Mesodermal cell (in vitro differentiated cells): Measurements from ENCODE around the gene JMY.

Experiments
- H3K27ac ChIP-seq: 2 replicates; pipeline ENCODE4 v1.7.0; 2013; ENCODE audit warnings: mild to moderate bottlenecking, low read depth, low read length, moderate library complexity; ENCODE audit not compliant: severe bottlenecking
- H3K36me3 ChIP-seq: 2 replicates; pipeline ENCODE4 v1.7.1; 2013; ENCODE audit warnings: mild to moderate bottlenecking, low read length, moderate library complexity; ENCODE audit not compliant: control insufficient read depth, insufficient read depth
- H3K4me1 ChIP-seq: one replicate; pipeline ENCODE4 v1.7.1; 2013; ENCODE audit warnings: mild to moderate bottlenecking, low read length; ENCODE audit not compliant: insufficient read depth, control insufficient read depth, poor library complexity, severe bottlenecking
- H3K4me3 ChIP-seq: 2 replicates; pipeline ENCODE4 v1.7.0; 2013; ENCODE audit warnings: low read length, control low read depth, mild to moderate bottlenecking; ENCODE audit not compliant: insufficient read depth, poor library complexity, severe bottlenecking; ENCODE audit errors: extremely low read depth
- H3K9me3 ChIP-seq: 2 replicates; pipeline ENCODE4 v1.7.1; 2013; ENCODE audit warnings: mild to moderate bottlenecking, low read length, moderate library complexity; ENCODE audit not compliant: control insufficient read depth
- WGBS, 2 experiments: methylation state at CpG; one replicate each; pipeline ENCODE4 v1.1.5; 2013; ENCODE audit warnings: missing lambda C conversion rate in 2 of 2; ENCODE audit not compliant: insufficient coverage in 2 of 2; 5-methylcytosine and 5-hydroxymethylcytosine counted together

JMY gene

DNA sequence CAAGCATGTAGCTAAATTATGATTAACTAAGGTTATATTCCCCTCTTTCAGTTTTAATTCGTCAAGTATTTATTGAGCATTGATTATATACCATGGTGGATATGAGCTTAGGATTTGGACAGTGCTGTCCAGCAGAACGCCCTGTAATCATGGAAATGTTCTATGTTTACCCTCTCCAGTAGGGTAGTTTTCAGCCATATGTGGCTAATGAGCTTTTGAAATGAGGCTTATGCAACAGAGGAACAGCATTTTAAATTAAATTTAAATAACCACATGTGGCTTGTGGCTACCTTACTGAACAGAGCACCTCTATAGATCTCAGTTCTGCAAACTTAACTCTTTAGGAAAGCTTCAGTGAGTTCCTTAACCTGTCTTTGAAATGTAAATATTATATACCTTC, 59.1 kb downstream of the JMY start:
- H3K9me3 ChIP-seq = no peaks in the 10 kb centered on the region
- no peak overlapping the region for H3K27ac ChIP-seq
- no peaks in the 10 kb centered on the region for H3K36me3 ChIP-seq
- WGBS, 2 experiments = 94 to 100% methylated on average over 1 to 2 of the region's 2 CpGs
- no peaks in the 10 kb centered on the region for H3K4me1 ChIP-seq
- no peak overlapping the region for H3K4me3 ChIP-seq

DNA sequence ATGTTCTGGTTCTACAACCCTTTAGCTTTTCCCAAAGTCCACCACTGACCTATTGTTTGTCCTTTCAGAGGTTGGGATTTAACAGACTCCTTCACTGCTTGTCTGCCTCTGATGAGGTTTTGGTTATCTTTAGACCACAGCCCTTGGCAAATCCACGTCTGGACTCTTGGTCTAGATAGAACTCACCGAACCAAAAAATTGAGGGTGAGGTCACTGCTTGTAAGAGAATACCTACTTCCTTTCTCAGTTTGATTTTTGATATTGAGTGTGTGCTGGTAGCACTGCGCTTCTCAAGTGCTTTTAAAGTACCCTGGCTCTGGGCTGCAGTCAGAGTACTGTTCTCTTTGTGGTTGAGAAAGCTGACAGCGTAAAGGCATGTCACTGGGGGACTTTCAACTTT, 61.7 kb downstream of the JMY start:
- no peaks in the 10 kb centered on the region for H3K9me3 ChIP-seq
- H3K4me3 ChIP-seq = no peak overlapping the region
- peak overlapping the region; percentile 33 for H3K27ac ChIP-seq
- WGBS, 2 experiments = 90 to 100% methylated on average over 1 to 3 of the region's 4 CpGs
- H3K4me1 ChIP-seq = no peaks in the 10 kb centered on the region
- peaks cover 5% of the 10 kb centered on the region for H3K36me3 ChIP-seq

DNA sequence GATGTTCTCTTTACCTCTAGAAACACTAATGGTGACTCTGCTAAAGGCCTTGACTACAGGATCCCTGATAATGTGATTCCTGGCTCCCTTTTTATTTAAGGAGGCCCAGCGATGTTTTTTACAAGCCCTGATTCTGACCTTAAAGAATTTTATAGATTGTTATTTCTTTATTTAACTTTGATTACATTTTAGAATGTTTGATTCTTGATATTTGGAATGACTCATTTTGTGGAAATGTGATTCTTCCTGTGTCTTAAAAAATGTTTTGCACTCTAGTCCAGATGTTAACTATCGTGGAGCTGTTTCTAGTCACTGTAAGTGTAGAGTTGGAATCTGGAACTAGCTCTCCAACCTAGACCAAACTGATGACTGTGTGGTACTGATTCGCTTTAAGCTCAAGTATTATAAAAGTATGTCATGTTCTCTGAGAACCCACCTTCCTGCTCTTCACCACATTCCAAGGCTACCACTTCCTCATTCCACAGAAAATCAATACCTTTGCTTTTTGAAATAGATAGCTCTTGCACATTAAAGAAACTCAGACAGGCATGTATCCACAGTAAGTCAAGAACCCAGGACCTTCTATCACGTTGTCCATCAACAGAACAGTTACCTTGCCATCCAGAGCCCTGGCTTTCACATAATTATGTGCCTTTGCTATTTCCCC, 65.2 kb downstream of the JMY start:
- H3K4me3 ChIP-seq = no peak overlapping the region
- H3K9me3 ChIP-seq = no peaks in the 10 kb centered on the region
- 66 to 95% methylated on average over 2 of the region's 4 CpGs for WGBS, 2 experiments
- no peak overlapping the region for H3K27ac ChIP-seq
- H3K4me1 ChIP-seq = no peaks in the 10 kb centered on the region
- peaks cover 5% of the 10 kb centered on the region for H3K36me3 ChIP-seq

DNA sequence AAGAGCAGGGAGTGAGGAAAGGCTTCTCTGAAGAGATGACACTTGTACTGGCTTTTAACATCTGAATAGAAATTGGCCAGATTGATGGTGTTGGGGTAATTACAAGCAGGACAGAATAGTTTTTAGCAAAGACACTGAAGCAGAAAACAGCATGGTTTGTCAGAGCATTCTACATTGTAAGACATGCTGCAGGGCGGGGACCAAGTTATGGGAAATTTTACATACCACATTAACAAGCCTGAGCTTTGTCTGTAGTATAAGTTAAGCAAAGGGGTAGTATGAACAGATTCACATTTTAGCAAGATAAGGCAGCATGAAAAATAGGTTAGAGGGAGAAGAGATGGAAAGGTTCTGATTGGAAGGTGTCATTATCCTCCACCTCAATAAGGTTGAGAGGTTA, 66.5 kb downstream of the JMY start:
- H3K27ac ChIP-seq = no peak overlapping the region
- no peaks in the 10 kb centered on the region for H3K9me3 ChIP-seq
- peaks cover 10% of the 10 kb centered on the region for H3K36me3 ChIP-seq
- no peaks in the 10 kb centered on the region for H3K4me1 ChIP-seq
- no CpG with 5 or more reads among the region's 1 CpG for WGBS, 2 experiments
- no peak overlapping the region for H3K4me3 ChIP-seq

DNA sequence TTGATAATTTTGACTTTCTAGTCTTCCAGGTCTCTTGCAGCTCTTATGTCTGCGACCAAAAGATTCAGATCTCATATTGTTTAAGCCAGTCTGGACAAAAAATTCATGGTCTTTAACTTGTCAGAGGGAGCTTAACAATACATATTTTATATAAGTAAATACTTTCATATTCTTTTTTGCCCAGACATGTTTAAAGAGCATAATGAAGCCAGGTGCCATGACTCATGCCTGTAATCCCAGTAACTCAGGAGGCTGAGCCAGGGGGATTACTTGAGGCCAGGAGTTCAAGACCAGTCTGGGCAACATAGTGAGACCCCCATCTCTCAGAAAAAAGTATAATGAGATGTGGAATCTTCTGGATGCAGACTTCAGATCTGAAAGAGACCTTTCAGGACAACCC, 69.8 kb downstream of the JMY start:
- no peaks in the 10 kb centered on the region for H3K9me3 ChIP-seq
- H3K4me3 ChIP-seq = no peak overlapping the region
- no peak overlapping the region for H3K27ac ChIP-seq
- no CpG with 5 or more reads among the region's 1 CpG for WGBS, 2 experiments
- no peaks in the 10 kb centered on the region for H3K4me1 ChIP-seq
- H3K36me3 ChIP-seq = peaks cover 10% of the 10 kb centered on the region

DNA sequence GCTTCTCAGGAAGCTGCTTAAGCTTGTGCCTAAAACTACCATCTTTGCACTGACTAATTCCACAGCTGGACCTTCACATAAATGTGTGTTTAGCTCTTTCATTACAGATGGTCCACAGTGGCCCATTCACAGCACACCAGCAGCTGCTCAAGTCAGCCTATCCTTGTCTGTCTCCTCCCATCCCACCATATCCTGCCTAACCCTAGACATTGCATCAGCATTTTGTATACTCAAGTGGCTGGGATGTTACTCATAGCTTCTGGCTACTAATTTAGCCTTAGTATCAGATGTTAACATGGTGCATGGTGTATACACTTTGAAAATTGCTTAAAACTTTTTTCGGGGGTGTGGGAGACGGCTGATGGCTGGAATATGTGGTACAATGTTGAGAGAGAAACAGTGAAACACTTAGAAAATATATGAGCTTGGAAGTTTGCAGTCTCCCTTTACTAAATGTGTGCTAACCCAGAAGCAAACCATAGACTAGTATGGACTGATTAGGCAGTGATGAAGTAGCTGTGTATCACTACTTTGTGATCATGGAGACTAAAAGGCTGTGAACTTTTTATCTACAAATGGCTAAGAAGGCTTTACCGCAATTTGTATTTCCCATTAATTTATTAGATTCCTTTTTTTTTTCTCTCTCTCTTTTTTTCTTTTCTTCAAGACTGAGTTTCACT, 83.1 kb downstream of the JMY start:
- Histone ChIP-seq H3K4me3 (no peak overlapping the region), H3K36me3 (peaks cover 6% of the 10 kb centered on the region), H3K9me3 (no peaks in the 10 kb centered on the region), H3K4me1 (peaks cover 6% of the 10 kb centered on the region), H3K27ac (no peak overlapping the region)
- WGBS, 2 experiments = 91 to 100% methylated on average over 2 to 3 of the region's 3 CpGs

DNA sequence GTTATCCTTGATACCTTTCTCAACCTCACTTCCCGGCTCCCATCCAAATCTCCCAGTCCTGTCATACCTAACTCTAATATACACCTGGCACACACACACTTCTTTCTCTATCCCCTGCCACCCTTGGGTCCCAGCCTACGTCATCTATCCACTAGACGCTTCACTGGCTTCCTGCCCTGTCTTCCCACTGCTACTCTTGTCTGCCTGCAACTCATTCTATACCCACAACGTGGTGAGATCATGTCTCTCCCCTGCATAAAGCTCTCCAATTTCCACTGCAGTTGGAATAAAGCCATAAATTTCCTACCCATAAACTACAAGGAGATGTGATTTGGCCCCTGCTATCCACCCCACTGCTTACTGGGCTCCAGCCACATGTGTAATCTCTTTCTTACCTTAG, 93.5 kb downstream of the JMY start:
- Histone ChIP-seq H3K4me1 (no peaks in the 10 kb centered on the region), H3K4me3 (no peak overlapping the region), H3K36me3 (no peaks in the 10 kb centered on the region), H3K27ac (no peak overlapping the region), H3K9me3 (no peaks in the 10 kb centered on the region)
- WGBS, 2 experiments = 94 to 97% methylated on average over 3 to 4 of the region's 4 CpGs

DNA sequence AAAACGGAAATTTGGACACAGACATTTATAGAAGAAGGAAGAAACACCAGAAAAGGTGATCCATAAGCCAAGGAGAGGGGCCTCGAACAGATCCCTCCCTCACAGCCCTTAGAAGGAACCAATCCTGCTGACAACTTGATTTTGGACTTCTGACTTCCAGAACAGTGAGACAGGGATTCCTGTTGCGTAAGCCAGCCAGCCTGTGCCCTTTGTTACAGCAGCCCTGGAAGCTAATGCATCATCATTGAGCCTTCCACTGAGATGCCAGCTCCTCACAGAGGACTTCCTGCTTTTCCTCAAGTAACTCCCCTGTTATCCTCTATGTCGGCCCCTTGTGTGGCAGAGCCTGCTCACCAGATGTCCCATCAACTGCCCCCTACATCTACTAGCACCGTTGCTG, 94.1 kb downstream of the JMY start:
- WGBS, 2 experiments = 85 to 87% methylated on average over 4 of the region's 5 CpGs
- Histone ChIP-seq H3K9me3 (no peaks in the 10 kb centered on the region), H3K4me3 (no peak overlapping the region), H3K4me1 (no peaks in the 10 kb centered on the region), H3K27ac (no peak overlapping the region), H3K36me3 (no peaks in the 10 kb centered on the region)

DNA sequence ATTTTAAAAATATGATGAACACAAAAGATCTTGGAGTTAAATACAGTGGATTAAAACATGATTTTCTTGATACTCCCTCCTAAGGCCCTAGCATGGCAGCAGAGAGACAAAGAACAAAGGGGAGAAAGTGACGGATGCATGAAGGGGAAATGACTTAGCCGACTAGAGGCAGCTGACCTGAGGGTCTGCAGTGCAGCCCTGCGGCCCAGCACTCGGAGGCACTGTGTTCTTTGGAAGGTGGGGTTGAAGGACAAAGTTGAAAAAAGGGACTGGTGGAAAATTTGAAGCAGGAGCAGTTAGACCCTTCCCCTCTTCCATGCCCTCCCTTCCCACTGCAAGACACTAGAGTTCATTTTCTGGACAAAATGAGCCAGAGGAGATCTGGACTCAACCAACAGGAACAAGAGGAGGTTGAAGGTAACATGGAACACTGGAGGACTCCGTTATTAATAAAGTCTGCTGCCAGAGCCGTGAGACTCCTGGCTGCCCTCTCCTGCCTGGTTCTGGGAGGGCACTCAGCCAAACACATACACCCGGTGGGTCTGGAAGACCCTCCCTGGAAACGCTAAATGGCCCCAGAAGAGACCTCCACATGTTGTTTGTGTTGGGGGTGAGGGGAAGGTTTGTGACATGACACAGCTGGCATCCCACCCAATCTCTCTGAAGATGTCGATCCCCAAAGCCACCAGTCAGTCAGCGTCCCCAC, 98.1 kb downstream of the JMY start:
- 84% methylated on average over 7 to 9 of the region's 10 CpGs for WGBS, 2 experiments
- Histone ChIP-seq H3K36me3 (no peaks in the 10 kb centered on the region), H3K9me3 (no peaks in the 10 kb centered on the region), H3K4me3 (no peak overlapping the region), H3K27ac (no peak overlapping the region), H3K4me1 (no peaks in the 10 kb centered on the region)

DNA sequence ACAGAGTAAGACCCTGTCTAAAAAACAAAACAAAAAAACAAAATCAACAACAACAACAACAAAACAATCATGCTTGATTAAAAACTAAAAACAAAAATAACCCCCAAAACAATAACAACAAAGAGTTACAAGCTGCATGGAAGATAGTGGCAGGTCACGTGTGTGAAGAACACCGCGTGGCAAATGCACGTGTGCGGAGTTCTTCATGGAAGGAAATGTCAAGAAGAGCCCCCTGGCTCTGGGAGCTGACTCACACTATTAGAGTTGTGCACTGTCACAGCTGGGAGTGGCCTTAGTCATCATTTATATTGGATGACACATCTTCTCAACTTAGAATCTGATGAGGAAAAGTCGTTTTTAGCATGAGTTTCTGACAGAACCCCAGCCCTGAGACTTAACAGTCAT, 110.5 kb downstream of the JMY start:
- 91 to 96% methylated on average over 5 to 6 of the region's 6 CpGs for WGBS, 2 experiments
- Histone ChIP-seq H3K4me1 (peaks cover 9% of the 10 kb centered on the region), H3K27ac (peak overlapping the region; percentile 10), H3K4me3 (no peak overlapping the region), H3K9me3 (no peaks in the 10 kb centered on the region), H3K36me3 (no peaks in the 10 kb centered on the region)

DNA sequence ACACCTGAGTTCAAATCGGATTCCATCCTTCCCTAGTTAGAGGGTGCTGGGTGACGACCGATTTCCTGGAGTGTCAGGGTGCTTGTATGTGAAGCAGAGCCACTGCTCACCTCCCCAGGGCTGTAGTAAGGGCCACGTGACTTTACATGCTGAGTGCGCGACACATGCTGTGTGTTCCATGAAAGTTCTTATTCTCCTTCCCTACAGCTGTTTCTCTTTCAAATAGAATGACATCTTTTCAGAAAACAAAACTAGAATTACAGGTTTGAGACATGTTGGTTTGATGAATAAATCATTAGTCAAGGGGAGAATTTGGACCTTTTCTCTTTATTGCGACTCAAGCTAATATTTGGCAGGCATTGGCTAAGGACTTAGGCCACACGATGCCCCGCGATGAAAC, 113.1 kb downstream of the JMY start:
- Histone ChIP-seq H3K9me3 (peaks cover 8% of the 10 kb centered on the region), H3K27ac (no peak overlapping the region), H3K4me1 (peaks cover 9% of the 10 kb centered on the region), H3K36me3 (no peaks in the 10 kb centered on the region), H3K4me3 (no peak overlapping the region)
- WGBS, 2 experiments = 87 to 100% methylated on average over 4 to 7 of the region's 10 CpGs
